Measurements from ENCODE around the gene CCDC170.

- TF ChIP-seq, protein P1, sequence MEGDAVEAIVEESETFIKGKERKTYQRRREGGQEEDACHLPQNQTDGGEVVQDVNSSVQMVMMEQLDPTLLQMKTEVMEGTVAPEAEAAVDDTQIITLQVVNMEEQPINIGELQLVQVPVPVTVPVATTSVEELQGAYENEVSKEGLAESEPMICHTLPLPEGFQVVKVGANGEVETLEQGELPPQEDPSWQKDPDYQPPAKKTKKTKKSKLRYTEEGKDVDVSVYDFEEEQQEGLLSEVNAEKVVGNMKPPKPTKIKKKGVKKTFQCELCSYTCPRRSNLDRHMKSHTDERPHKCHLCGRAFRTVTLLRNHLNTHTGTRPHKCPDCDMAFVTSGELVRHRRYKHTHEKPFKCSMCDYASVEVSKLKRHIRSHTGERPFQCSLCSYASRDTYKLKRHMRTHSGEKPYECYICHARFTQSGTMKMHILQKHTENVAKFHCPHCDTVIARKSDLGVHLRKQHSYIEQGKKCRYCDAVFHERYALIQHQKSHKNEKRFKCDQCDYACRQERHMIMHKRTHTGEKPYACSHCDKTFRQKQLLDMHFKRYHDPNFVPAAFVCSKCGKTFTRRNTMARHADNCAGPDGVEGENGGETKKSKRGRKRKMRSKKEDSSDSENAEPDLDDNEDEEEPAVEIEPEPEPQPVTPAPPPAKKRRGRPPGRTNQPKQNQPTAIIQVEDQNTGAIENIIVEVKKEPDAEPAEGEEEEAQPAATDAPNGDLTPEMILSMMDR (IDR thresholded peaks at IDR 0.05), result no peak
- no peak for TF ChIP-seq POLR2A (IDR thresholded peaks at IDR 0.05)
Observed at GRCh38 chr6:151618717-151619116, 124.9 kb downstream of the CCDC170 start.
